Measurements from ENCODE around the gene CHAT. TPM values are rescaled to one million over a fixed set of nuclear protein-coding genes. Genes with fewer than 3 reads are reported as not detected.

Gene CHAT
- total RNA-seq, 1 experiment from 2014 or later: not detected

GRCh38 chr10:49596836-49597235 is 17.0 kb upstream of the CHAT start:
- no peaks in the 10 kb centered on the region for H3K9me3 ChIP-seq (ENCODE audit: control insufficient read depth, low read depth, low read length)
- Mint-ChIP-seq H3K9me3 (no peaks in the 10 kb centered on the region), H3K4me3 (peak overlapping the region in 1 of 2 experiments; percentile 38; a peak in 2 of 5 replicates), H3K4me1 (peaks cover 13% of the 10 kb centered on the region in 2 experiments), H3K27me3 (ENCODE audit: low read depth) (peaks cover 44% of the 10 kb centered on the region), H3K36me3 (ENCODE audit: insufficient read depth in 1 of 3, low read depth in 3 of 3) (no peaks in the 10 kb centered on the region), H3K27ac (no peak overlapping the region)
- no peaks in the 10 kb centered on the region for H3K27me3 ChIP-seq (ENCODE audit: insufficient read depth, low read length)
- no peak overlapping the region for H2BK120ac ChIP-seq (ENCODE audit: low read depth, low read length, poor library complexity, severe bottlenecking)
- no peak overlapping the region for H3K56ac ChIP-seq (ENCODE audit: insufficient read length, low read depth, low read length)
- H2BK20ac ChIP-seq (ENCODE audit: low read depth, low read length, poor library complexity, severe bottlenecking): no peak overlapping the region
- no peaks in the 10 kb centered on the region for H4K20me1 ChIP-seq (ENCODE audit: control insufficient read depth, insufficient read depth, insufficient read length)
- H3K23me2 ChIP-seq (ENCODE audit: insufficient read length, low read depth, low read length, poor library complexity, severe bottlenecking): no peaks in the 10 kb centered on the region
- no peak overlapping the region for H2BK5ac ChIP-seq (ENCODE audit: insufficient read length, low read length)
- no peak overlapping the region for H3T11ph ChIP-seq (ENCODE audit: low read length)
- TF ChIP-seq, protein P1, sequence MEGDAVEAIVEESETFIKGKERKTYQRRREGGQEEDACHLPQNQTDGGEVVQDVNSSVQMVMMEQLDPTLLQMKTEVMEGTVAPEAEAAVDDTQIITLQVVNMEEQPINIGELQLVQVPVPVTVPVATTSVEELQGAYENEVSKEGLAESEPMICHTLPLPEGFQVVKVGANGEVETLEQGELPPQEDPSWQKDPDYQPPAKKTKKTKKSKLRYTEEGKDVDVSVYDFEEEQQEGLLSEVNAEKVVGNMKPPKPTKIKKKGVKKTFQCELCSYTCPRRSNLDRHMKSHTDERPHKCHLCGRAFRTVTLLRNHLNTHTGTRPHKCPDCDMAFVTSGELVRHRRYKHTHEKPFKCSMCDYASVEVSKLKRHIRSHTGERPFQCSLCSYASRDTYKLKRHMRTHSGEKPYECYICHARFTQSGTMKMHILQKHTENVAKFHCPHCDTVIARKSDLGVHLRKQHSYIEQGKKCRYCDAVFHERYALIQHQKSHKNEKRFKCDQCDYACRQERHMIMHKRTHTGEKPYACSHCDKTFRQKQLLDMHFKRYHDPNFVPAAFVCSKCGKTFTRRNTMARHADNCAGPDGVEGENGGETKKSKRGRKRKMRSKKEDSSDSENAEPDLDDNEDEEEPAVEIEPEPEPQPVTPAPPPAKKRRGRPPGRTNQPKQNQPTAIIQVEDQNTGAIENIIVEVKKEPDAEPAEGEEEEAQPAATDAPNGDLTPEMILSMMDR (conservative IDR thresholded peaks at IDR 0.05): no peak
- H3K18ac ChIP-seq (ENCODE audit: insufficient read length, low read depth, low read length): no peak overlapping the region
- H3K9ac ChIP-seq (ENCODE audit: extremely low read depth, insufficient read length, low read length): no peak overlapping the region
- no peak overlapping the region for H2AFZ ChIP-seq (ENCODE audit: low read length)
- H3K14ac ChIP-seq (ENCODE audit: insufficient read depth, low read length): no peak overlapping the region
- H4K8ac ChIP-seq (replicated peaks; ENCODE audit: insufficient read length, low read depth, low read length): no peak overlapping the region
- no peak overlapping the region for H4K5ac ChIP-seq (ENCODE audit: insufficient read length, low read depth, low read length)
- no peak overlapping the region for H2BK15ac ChIP-seq (ENCODE audit: low read depth, low read length)
- H3K4ac ChIP-seq (ENCODE audit: low read depth, low read length): no peak overlapping the region
- H2AK5ac ChIP-seq (ENCODE audit: insufficient read length, low read length): no peak overlapping the region
- H2BK12ac ChIP-seq (ENCODE audit: insufficient read length, low read depth, low read length): no peak overlapping the region
- no peak overlapping the region for H3K4me2 ChIP-seq (ENCODE audit: insufficient read depth, insufficient read length, low read length)
- WGBS (ENCODE audit: extremely low coverage, insufficient read length, low lambda C conversion rate): no CpG with 5 or more reads among the region's 3 CpGs
- H4K91ac ChIP-seq (ENCODE audit: insufficient read length, low read depth, low read length): no peak overlapping the region
- H3K79me2 ChIP-seq (ENCODE audit: insufficient read depth, low read length): no peaks in the 10 kb centered on the region
- H3K23ac ChIP-seq (ENCODE audit: insufficient read length, low read depth, low read length): no peak overlapping the region
- H3K4me1 ChIP-seq (ENCODE audit: insufficient read depth, low read length): no peaks in the 10 kb centered on the region
- H3K79me1 ChIP-seq (ENCODE audit: insufficient read depth, low read depth, low read length, poor library complexity, severe bottlenecking): no peaks in the 10 kb centered on the region
- no peak for DNase-seq
- no peak overlapping the region for H3K27ac ChIP-seq (ENCODE audit: insufficient read length, low read depth, low read length)
